HepG2 (cell line): Measurements from ENCODE around the gene EPB41. TPM values are rescaled to one million over a fixed set of nuclear protein-coding genes. Genes with fewer than 3 reads are reported as not detected.
"Not testable (repeated sequence)": the region's sequence is repeated elsewhere in the genome, so short reads cannot be mapped to it uniquely, and the experiment has no call there.

Experiments used
- ATAC-seq: fragments of 200-7000 bp; cut with Tn5 transposase; 3 replicates; pipeline ENCODE4 v1.9.1; 2020; ENCODE audit warnings: mild to moderate bottlenecking, moderate library complexity
- BruUV-seq: library from RNA; stranded (reverse); fragments of 400-500 nt; replicated peaks from 2 replicates; lab custom pipeline; 2021; lab: Mats Ljungman, UMichigan
- CTCF ChIA-PET: fragments of 300-600 bp; formaldehyde crosslinking; extraction: SDS; loops from one replicate; lab custom pipeline; 2021; ENCODE audit warnings: low total read pairs, inconsistent platforms, low intra/inter-chr PET ratio; lab: Yijun Ruan, JAX
- POLR2A ChIA-PET: fragments of 350-600 bp; sonication (Branson Sonifier 250); formaldehyde crosslinking; loops from one replicate; lab custom pipeline; 2020; ENCODE audit warnings: antibody characterized with exemption, inconsistent platforms; lab: Yijun Ruan, JAX
- DNase-seq: peaks from one replicate; pipeline ENCODE4 v3.0.0-alpha.2; 2015; ENCODE audit warnings: low spot score
- FAIRE-seq: peaks from 3 replicates; lab custom pipeline; 2011; peaks lifted over from hg19 to GRCh38; lab: Jason Lieb, UNC
- H2AFZ ChIP-seq: one replicate; pipeline ENCODE4 v1.6.1; 2011; ENCODE audit warnings: low read length, inconsistent platforms
- H3K27ac ChIP-seq: fragments of 300-600 bp; 3 replicates; pipeline ENCODE4 v1.8.0; 2011; ENCODE audit warnings: mixed run types, mild to moderate bottlenecking, mixed read lengths, low read length, inconsistent platforms; ENCODE audit not compliant: insufficient read depth; ENCODE audit errors: extremely low read length
- H3K27me3 ChIP-seq, 2 experiments: fragments of 200-600 bp in 1 of 2; 2 replicates in 1 of 2; 3 replicates in 1 of 2; pipeline versions ENCODE4 v1.6.0 to v1.8.0; 2011; ENCODE audit warnings: low read length in 2 of 2, mild to moderate bottlenecking in 2 of 2, moderate library complexity in 2 of 2, inconsistent platforms in 1 of 2; ENCODE audit not compliant: insufficient read depth in 2 of 2, control insufficient read depth in 1 of 2
- H3K36me3 ChIP-seq, 2 experiments: fragments of 200-600 bp in 1 of 2; replicated peaks in 1 of 2; 2 replicates in 1 of 2; 3 replicates in 1 of 2; pipeline versions ENCODE4 v1.5.1 to v1.8.0; 2011; ENCODE audit warnings: low read length in 2 of 2, inconsistent platforms in 1 of 2; ENCODE audit not compliant: insufficient read depth in 2 of 2, control insufficient read depth in 1 of 2
- H3K4me1 ChIP-seq: 2 replicates; pipeline ENCODE4 v1.5.1; 2012; ENCODE audit warnings: low read length, inconsistent platforms; ENCODE audit not compliant: insufficient read depth
- H3K4me2 ChIP-seq: 2 replicates; pipeline ENCODE4 v1.6.0; 2011; ENCODE audit warnings: low read depth, low read length, inconsistent platforms
- H3K4me3 ChIP-seq, 3 experiments: fragments of 200-600 bp in 1 of 3; sonication (generic), shearing (Covaris generic) in 1 of 3; replicated peaks in 1 of 3; 2 replicates each; pipeline ENCODE4 v1.5.1; 2011 to 2016; ENCODE audit warnings: low read length in 3 of 3, inconsistent platforms in 2 of 3, low read depth in 2 of 3, mild to moderate bottlenecking in 2 of 3, control low read depth in 1 of 3, mixed read lengths in 1 of 3; ENCODE audit not compliant: insufficient read depth in 1 of 3
- H3K79me2 ChIP-seq: one replicate; pipeline ENCODE4 v1.6.1; 2011; ENCODE audit warnings: low read length, inconsistent platforms; ENCODE audit not compliant: insufficient read depth
- H3K9ac ChIP-seq: 2 replicates; pipeline ENCODE4 v1.6.0; 2011; ENCODE audit warnings: mild to moderate bottlenecking, low read depth, low read length, inconsistent platforms; ENCODE audit not compliant: insufficient read depth
- H3K9me3 ChIP-seq: 2 replicates; pipeline ENCODE4 v1.5.1; 2012; ENCODE audit warnings: mild to moderate bottlenecking, low read length
- H4K20me1 ChIP-seq: 2 replicates; pipeline ENCODE4 v1.6.0; 2011; ENCODE audit warnings: inconsistent platforms, mild to moderate bottlenecking, low read length, moderate library complexity; ENCODE audit not compliant: insufficient read depth
- CEBPB ChIP-seq: IDR thresholded peaks from 2 replicates; pipeline ENCODE4 v1.6.1; 2011; ENCODE audit warnings: low read depth, low read length, improper control_type of control experiment, borderline replicate concordance
- KDM5A ChIP-seq: fragments of 200-600 bp; sonication (generic); IDR thresholded peaks from 2 replicates; pipeline ENCODE4 v1.7.0; 2018; ENCODE audit warnings: antibody characterized with exemption, mild to moderate bottlenecking, low read length, borderline replicate concordance
- NR3C1 ChIP-seq: sonication (generic); formaldehyde crosslinking; IDR thresholded peaks from 2 replicates; pipeline ENCODE4 v1.4.0; 2020; ENCODE audit warnings: missing genetic modification reagents
- ZMYM4 ChIP-seq: sonication (generic); formaldehyde crosslinking; IDR thresholded peaks from 2 replicates; pipeline ENCODE4 v1.8.1; 2023; ENCODE audit warnings: mild to moderate bottlenecking, missing genetic modification reagents
- WGBS: methylation state at CpG from one replicate; pipeline ENCODE4 v1.1.6; 2017; ENCODE audit warnings: low lambda C conversion rate; 5-methylcytosine and 5-hydroxymethylcytosine counted together
- in situ Hi-C: cut with HindIII; loops from 2 replicates; pipeline ENCODE4 v1.10.0; 2017; ENCODE audit warnings: low pct_unique_long_range_greater_than_20kb; ENCODE audit not compliant: extremely low pct_ligation_motif_present
- intact Hi-C: fragments of 100-400 bp; cut with micrococcal nuclease; formaldehyde crosslinking; loops from one replicate; pipeline ENCODE4 v1.10.0; 2022; ENCODE audit not compliant: unreplicated experiment
- polyA plus RNA-seq, 8 experiments: library from polyadenylated mRNA; depleted of rRNA in 3 of 8; stranded (reverse) in 7 of 8; unstranded in 1 of 8; fragments of >200 nt; fragmentation: Illumina TruSeq in 4 of 8; extraction: Trizol in 4 of 8; gene quantifications; 2 replicates each; pipeline versions ENCODE4 v1.2.1 to v1.2.3, GENCODE V29; 2011 to 2016; ENCODE audit warnings: low read depth in 4 of 8, missing spikeins in 1 of 8, mixed read lengths in 1 of 8; ENCODE audit not compliant: insufficient read depth in 1 of 8
- total RNA-seq, 5 experiments: library from RNA; depleted of rRNA; stranded (reverse); fragments of >200 nt; fragmentation: Illumina TruSeq; extraction: Trizol; gene quantifications; 2 replicates each; pipeline ENCODE4 v1.2.3, GENCODE V29; 2016; ENCODE audit warnings: low read depth in 1 of 5

EPB41 gene
- total and polyA plus RNA-seq, 2 of the 13 experiments (the other 11 are each of a cell fraction or from before 2014, with no cell fraction given) = 34.5 to 46.7 TPM

DNA sequence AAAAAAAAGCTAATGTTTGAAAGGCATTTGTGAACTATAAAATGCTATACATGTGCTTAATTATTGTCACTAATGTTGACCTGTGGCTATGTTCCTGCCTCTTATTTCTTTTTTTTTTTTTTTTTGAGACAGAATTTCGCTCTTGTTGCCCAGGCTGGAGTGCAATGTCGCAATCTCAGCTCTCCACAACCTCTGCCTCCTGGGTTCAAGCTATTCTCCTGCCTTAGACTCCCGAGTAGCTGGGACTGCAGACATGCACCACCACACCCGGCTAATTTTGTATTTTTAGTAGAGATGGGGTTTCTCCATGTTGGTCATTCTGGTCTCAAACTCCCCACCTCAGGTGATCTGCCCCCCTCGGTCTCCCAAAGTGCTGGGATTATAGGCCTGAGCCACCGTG, 193.7 kb downstream of the EPB41 start:
- intact Hi-C loops, H3K27me3 ChIP-seq, in situ Hi-C loops, H3K9me3 ChIP-seq, H3K4me3 ChIP-seq, H4K20me1 ChIP-seq, H3K4me2 ChIP-seq, CTCF ChIA-PET, BruUV-seq, H3K79me2 ChIP-seq, H3K27ac ChIP-seq, POLR2A ChIA-PET, FAIRE-seq, H3K9ac ChIP-seq, H2AFZ ChIP-seq, ATAC-seq, DNase-seq: not testable (repeated sequence)
- 97% methylated on average over 6 of the region's 6 CpGs for WGBS
- 0 out of 2 replicates have a peak, but pooled peaks have one; percentile 5 for TF ChIP-seq CEBPB
- H3K36me3 ChIP-seq = peaks cover 9 to 27% of the 10 kb centered on the region in 2 experiments; a peak in 4 of 5 replicates
- H3K4me1 ChIP-seq = peaks cover 15% of the 10 kb centered on the region

DNA sequence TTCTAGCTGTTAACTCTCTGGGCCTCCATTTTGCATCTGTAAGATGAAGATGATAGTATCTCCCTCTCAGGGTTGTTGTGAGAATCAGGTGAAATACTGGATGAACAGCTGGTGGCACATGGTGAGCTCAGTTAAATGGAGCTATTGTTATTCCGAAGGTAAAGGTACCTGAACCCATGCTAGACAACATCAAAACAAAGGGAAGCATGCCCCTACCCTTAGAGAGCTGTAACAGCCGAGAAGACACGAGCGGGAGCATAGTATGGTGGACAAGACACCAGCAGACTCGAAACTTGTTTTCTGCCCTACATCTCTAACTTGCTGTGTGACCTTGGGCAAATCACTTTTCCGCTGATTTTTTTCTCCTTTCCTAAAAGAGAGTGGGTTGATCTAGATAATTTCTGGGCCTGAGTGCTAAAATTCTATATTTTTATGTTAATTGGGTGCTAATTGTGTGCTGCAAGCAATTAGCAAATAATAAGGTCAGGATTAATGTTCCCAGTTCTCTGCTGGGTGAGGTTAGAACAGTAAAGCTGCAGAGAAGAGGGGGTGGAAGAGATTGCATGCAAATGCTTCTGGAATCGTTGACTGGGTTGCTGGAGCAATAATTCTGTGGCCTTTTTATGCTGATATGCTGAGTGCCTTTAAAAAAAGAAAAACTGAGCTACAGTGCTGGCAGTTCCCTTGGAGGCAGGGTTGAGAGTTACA, 198.5 kb downstream of the EPB41 start:
- CTCF ChIA-PET = no interaction called here
- H3K4me3 ChIP-seq = no peak overlapping the region
- no peaks in the 10 kb centered on the region for H3K9me3 ChIP-seq
- no peak for FAIRE-seq
- no peaks in the 10 kb centered on the region for H3K79me2 ChIP-seq
- no peak overlapping the region for H3K27ac ChIP-seq
- no peaks in the 10 kb centered on the region for H3K27me3 ChIP-seq
- WGBS = 92% methylated on average over 7 of the region's 7 CpGs
- intact Hi-C loops (no loop called here), in situ Hi-C loops (no loop called here)
- no peak for TF ChIP-seq KDM5A
- TF ChIP-seq NR3C1 (CRISPR knock-in tag) = no peak
- TF ChIP-seq ZMYM4 = no peak
- H3K9ac ChIP-seq = no peak overlapping the region
- H3K4me1 ChIP-seq = peaks cover 11% of the 10 kb centered on the region
- POLR2A ChIA-PET = no interaction called here
- no peak overlapping the region for H2AFZ ChIP-seq
- H3K36me3 ChIP-seq = peaks cover 21 to 51% of the 10 kb centered on the region in 2 experiments
- no peak for ATAC-seq
- H4K20me1 ChIP-seq = no peaks in the 10 kb centered on the region
- no peak for DNase-seq
- BruUV-seq = no TSS peak
- no peak overlapping the region for H3K4me2 ChIP-seq
